ENCODE measurements around the gene BHMT2. TPM values are rescaled to one million over a fixed set of nuclear protein-coding genes. Genes with fewer than 3 reads are reported as not detected.

Gene BHMT2
- total and polyA plus RNA-seq, 2 of the 13 experiments (the other 11 are each of a cell fraction or from before 2014, with no cell fraction given) = 13.8 to 18.8 TPM

DNA sequence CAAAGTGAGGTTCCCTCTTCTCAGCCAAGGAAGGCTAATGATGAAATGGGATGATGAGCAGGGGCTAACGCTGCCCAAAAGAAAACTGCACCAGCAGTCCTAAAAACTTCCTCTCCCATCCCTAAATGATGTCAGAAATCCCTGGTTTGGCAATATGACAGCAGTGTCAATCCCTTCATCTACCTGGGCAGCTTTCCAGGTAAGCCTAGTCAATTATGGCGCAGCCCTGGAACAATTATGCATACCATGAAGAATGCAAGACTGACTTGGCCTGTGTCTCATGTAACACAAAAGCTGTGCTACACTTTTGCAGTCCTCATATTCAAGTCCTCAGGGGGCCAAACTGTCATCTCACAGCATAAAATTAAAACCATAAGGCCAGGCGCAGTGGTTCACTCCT lies 7.1 kb upstream of the BHMT2 start:
- no peak overlapping the region for H3K9ac ChIP-seq (ENCODE audit: insufficient read depth, low read depth, low read length)
- H3K27me3 ChIP-seq (ENCODE audit: control insufficient read depth in 1 of 2, insufficient read depth in 2 of 2, low read length in 2 of 2) = no peaks in the 10 kb centered on the region
- WGBS (ENCODE audit: low lambda C conversion rate) = 100% methylated on average over 2 of the region's 3 CpGs
- H3K27ac ChIP-seq (ENCODE audit: extremely low read length, insufficient read depth, low read length) = no peak overlapping the region
- ChIA-PET CTCF (ENCODE audit: low intra/inter-chr PET ratio, low total read pairs) (no interaction called here), POLR2A (no interaction called here)
- no peak overlapping the region for H3K4me2 ChIP-seq (ENCODE audit: low read depth, low read length)
- no peak for DNase-seq (ENCODE audit: low spot score)
- intact Hi-C loops (cut with micrococcal nuclease; ENCODE audit: unreplicated experiment) = no loop called here
- in situ Hi-C loops (cut with HindIII; ENCODE audit: extremely low pct_ligation_motif_present, low pct_unique_long_range_greater_than_20kb) = no loop called here
- no peak overlapping the region for H3K4me3 ChIP-seq (replicated peaks in 1 of 3; ENCODE audit: insufficient read depth in 1 of 3, low read depth in 2 of 3, low read length in 3 of 3)
- no peak for FAIRE-seq
- no TSS peak for BruUV-seq (replicated peaks)
- no peaks in the 10 kb centered on the region for H3K4me1 ChIP-seq (ENCODE audit: insufficient read depth, low read length)
- no peaks in the 10 kb centered on the region for H3K79me2 ChIP-seq (ENCODE audit: insufficient read depth, low read length)
- H2AFZ ChIP-seq (ENCODE audit: low read length) = no peak overlapping the region
- TF ChIP-seq KDM4B (CRISPR knock-in tag; IDR thresholded peaks at IDR 0.05) (no peak), DBP (CRISPR knock-in tag; IDR thresholded peaks at IDR 0.05; ENCODE audit: not compliant biosample characterization) (no peak), PBX3 (CRISPR knock-in tag; IDR thresholded peaks at IDR 0.05; ENCODE audit: borderline replicate concordance) (no peak), PRPF4 (IDR thresholded peaks at IDR 0.05; ENCODE audit: low read depth, low read length, poor library complexity, severe bottlenecking) (no peak), DZIP1 (CRISPR knock-in tag; IDR thresholded peaks at IDR 0.05) (no peak), ZNF275 (CRISPR knock-in tag; IDR thresholded peaks at IDR 0.05; ENCODE audit: borderline replicate concordance) (no peak)
- TF ChIP-seq, protein P1, sequence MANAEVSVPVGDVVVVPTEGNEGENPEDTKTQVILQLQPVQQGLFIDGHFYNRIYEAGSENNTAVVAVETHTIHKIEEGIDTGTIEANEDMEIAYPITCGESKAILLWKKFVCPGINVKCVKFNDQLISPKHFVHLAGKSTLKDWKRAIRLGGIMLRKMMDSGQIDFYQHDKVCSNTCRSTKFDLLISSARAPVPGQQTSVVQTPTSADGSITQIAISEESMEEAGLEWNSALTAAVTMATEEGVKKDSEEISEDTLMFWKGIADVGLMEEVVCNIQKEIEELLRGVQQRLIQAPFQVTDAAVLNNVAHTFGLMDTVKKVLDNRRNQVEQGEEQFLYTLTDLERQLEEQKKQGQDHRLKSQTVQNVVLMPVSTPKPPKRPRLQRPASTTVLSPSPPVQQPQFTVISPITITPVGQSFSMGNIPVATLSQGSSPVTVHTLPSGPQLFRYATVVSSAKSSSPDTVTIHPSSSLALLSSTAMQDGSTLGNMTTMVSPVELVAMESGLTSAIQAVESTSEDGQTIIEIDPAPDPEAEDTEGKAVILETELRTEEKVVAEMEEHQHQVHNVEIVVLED (CRISPR knock-in tag; IDR thresholded peaks at IDR 0.05; ENCODE audit: borderline replicate concordance) = no peak
- no peak for ATAC-seq
- no peaks in the 10 kb centered on the region for H3K36me3 ChIP-seq (replicated peaks in 1 of 2; ENCODE audit: control insufficient read depth in 1 of 2, insufficient read depth in 2 of 2, low read length in 2 of 2)
- no peaks in the 10 kb centered on the region for H4K20me1 ChIP-seq (ENCODE audit: insufficient read depth, low read length)
- no peaks in the 10 kb centered on the region for H3K9me3 ChIP-seq (ENCODE audit: low read length)
